HEK293 (cell line): ENCODE data around the gene MMP21.

ENCODE experiments used
- GFI1B ChIP-seq: fragments of 450-650 bp; formaldehyde crosslinking; IDR thresholded peaks from 2 replicates; pipeline ENCODE4 v1.5.1; 2016; ENCODE audit warnings: missing biosample characterization, missing genetic modification characterization
- ZNF239 ChIP-seq: fragments of 450-650 bp; formaldehyde crosslinking; IDR thresholded peaks from 2 replicates; pipeline ENCODE4 v1.5.1; 2016; ENCODE audit warnings: missing biosample characterization, missing genetic modification characterization
- ZNF341 ChIP-seq: fragments of 450-650 bp; formaldehyde crosslinking; IDR thresholded peaks from 2 replicates; pipeline ENCODE4; 2016; ENCODE audit warnings: low read depth, missing biosample characterization, missing genetic modification characterization
- ZNF610 ChIP-seq: fragments of 450-650 bp; formaldehyde crosslinking; IDR thresholded peaks from 2 replicates; pipeline ENCODE4 v1.5.1; 2016; ENCODE audit warnings: missing biosample characterization, missing genetic modification characterization, borderline replicate concordance
- TF ChIP-seq, protein P1 (sequence below): fragments of 450-650 bp; formaldehyde crosslinking; IDR thresholded peaks from 2 replicates; pipeline ENCODE4 v1.5.1; 2016; ENCODE audit warnings: missing biosample characterization, missing genetic modification characterization

DNA sequence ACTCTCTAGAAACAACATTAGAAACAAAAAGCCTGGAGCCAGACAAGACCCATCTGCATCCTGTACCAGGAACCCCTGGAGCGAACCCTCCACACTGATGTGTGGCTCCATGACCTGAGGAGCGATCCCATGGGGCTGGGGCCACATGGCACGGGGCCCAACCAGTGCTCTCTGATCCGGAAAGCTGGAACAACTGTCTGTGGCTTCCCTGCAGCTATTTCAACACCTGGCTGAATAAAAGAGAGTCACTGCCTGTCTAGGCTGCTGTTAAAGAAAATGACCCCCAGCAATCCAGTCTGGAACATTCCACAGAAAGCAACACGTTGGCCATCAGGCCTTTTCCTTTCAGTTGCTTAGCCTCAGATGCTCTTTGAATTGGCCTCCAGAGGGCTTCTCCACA lies 26.5 kb upstream of the MMP21 start:
- TF ChIP-seq, protein P1, sequence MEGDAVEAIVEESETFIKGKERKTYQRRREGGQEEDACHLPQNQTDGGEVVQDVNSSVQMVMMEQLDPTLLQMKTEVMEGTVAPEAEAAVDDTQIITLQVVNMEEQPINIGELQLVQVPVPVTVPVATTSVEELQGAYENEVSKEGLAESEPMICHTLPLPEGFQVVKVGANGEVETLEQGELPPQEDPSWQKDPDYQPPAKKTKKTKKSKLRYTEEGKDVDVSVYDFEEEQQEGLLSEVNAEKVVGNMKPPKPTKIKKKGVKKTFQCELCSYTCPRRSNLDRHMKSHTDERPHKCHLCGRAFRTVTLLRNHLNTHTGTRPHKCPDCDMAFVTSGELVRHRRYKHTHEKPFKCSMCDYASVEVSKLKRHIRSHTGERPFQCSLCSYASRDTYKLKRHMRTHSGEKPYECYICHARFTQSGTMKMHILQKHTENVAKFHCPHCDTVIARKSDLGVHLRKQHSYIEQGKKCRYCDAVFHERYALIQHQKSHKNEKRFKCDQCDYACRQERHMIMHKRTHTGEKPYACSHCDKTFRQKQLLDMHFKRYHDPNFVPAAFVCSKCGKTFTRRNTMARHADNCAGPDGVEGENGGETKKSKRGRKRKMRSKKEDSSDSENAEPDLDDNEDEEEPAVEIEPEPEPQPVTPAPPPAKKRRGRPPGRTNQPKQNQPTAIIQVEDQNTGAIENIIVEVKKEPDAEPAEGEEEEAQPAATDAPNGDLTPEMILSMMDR (tag by site-specific recombination), result no peak
- TF ChIP-seq ZNF341 (tag by site-specific recombination) (no peak), ZNF239 (no peak), ZNF610 (tag by site-specific recombination) (no peak), GFI1B (tag by site-specific recombination) (no peak)
